ENCODE data around the gene FADS3. TPM values are rescaled to one million over a fixed set of nuclear protein-coding genes. Genes with fewer than 3 reads are reported as not detected.
A peak's percentile ranks its signal among the peaks of the same experiment; 100 is the strongest.

Gene FADS3
- total and polyA plus RNA-seq, 2 donors (not counting 1 experiment from before 2014, with no cell fraction given): 225 to 256 TPM

DNA sequence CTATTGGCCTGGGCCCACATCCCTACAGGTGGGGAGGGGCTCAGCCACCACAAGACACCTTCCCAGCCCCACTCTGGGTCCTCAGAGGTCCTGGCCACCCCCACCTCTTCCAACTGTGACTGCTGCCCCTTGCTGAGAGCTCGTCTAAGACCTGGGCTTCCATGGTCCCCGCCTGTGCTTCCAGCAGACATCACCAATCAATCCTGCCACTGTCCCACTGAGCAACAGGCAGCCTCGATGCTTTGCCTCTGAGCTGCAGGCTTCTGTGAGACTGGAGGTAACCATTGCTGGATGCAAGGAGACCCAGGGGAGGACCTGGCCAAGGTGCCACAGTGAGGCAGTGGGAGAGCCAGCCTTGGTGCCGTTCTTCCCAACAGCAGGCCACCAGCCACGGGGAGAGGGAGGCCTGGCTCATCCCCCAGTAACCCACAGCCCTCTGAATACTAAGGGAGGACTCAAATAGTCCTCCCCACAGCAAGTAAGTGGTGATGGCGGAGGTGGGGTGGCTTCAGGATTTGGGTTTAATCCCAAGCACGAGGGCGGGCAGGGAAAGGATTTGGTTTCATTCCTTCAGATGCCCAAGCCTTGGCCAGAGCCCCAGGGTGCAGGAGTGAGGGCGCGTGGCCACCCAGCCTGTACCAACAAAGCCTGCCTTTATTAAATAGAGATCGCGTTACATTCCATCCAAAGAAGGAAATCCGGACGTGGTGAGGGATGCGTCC, 5.5 kb upstream of the FADS3 start:
- H3K27me3 ChIP-seq (replicated peaks in 1 of 4; ENCODE audit: control extremely low read depth in 1 of 4, control insufficient read depth in 3 of 4, insufficient read depth in 4 of 4, low read length in 3 of 4): no peaks in the 10 kb centered on the region
- no peak overlapping the region for H3K4me2 ChIP-seq (replicated peaks; ENCODE audit: low read depth, low read length, poor library complexity, severe bottlenecking)
- Mint-ChIP-seq H3K4me3 (no peak overlapping the region), H3K9me3 (ENCODE audit: insufficient read depth) (no peaks in the 10 kb centered on the region), H3K27ac (peak overlapping the region; percentile 66), H3K4me1 (peaks cover 40% of the 10 kb centered on the region), H3K27me3 (no peaks in the 10 kb centered on the region)
- WGBS (ENCODE audit: insufficient coverage): 84% methylated on average over 6 of the region's 15 CpGs
- no peak overlapping the region for H3K4me3 ChIP-seq (ENCODE audit: control extremely low read depth in 1 of 5, extremely low read depth in 1 of 5, insufficient read depth in 1 of 5, low read depth in 2 of 5, low read length in 4 of 5)
- peaks cover 29 to 42% of the 10 kb centered on the region in 2 donors for H3K4me1 ChIP-seq (ENCODE audit: control insufficient read depth in 2 of 2, insufficient read depth in 2 of 2, low read length in 2 of 2)
- no peak overlapping the region for H3K27ac ChIP-seq (ENCODE audit: low read length in 2 of 2)
- no peak for ATAC-seq (ENCODE audit: low read depth)
- POLR2A ChIA-PET: interaction anchor here (0.6 to 1.2 kb wide), 2 partner anchors 71 to 219 kb away, joined by 3 to 7 read pairs; partner anchors contain the start of gene FTH1
- no peaks in the 10 kb centered on the region for H3K36me3 ChIP-seq (replicated peaks in 1 of 2; ENCODE audit: control extremely low read depth in 1 of 2, control insufficient read depth in 1 of 2, extremely low read depth in 1 of 2, insufficient read depth in 2 of 2, low read length in 1 of 2)
- no peak for TF ChIP-seq EZH2 (IDR thresholded peaks at IDR 0.05; ENCODE audit: borderline replicate concordance, insufficient read depth, low read depth, low read length, poor library complexity, severe bottlenecking)
- TF ChIP-seq, protein P1, sequence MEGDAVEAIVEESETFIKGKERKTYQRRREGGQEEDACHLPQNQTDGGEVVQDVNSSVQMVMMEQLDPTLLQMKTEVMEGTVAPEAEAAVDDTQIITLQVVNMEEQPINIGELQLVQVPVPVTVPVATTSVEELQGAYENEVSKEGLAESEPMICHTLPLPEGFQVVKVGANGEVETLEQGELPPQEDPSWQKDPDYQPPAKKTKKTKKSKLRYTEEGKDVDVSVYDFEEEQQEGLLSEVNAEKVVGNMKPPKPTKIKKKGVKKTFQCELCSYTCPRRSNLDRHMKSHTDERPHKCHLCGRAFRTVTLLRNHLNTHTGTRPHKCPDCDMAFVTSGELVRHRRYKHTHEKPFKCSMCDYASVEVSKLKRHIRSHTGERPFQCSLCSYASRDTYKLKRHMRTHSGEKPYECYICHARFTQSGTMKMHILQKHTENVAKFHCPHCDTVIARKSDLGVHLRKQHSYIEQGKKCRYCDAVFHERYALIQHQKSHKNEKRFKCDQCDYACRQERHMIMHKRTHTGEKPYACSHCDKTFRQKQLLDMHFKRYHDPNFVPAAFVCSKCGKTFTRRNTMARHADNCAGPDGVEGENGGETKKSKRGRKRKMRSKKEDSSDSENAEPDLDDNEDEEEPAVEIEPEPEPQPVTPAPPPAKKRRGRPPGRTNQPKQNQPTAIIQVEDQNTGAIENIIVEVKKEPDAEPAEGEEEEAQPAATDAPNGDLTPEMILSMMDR (IDR thresholded peaks at IDR 0.05): no peak
- no peaks in the 10 kb centered on the region for H4K20me1 ChIP-seq (ENCODE audit: control insufficient read depth, insufficient read depth, low read length, poor library complexity, severe bottlenecking)
- no peaks in the 10 kb centered on the region for H3K9me3 ChIP-seq (ENCODE audit: control extremely low read depth in 1 of 3, control insufficient read depth in 2 of 3, insufficient read depth in 1 of 3, low read length in 2 of 3)
- CTCF ChIA-PET: interaction anchor here (0.6 to 12.0 kb wide), 14 partner anchors 15 to 653 kb away, joined by 3 to 424 read pairs (median 44); partner anchors contain the start of genes BEST1 and FTH1
- DNase-seq: no peak
- no peaks in the 10 kb centered on the region for H3K79me2 ChIP-seq (ENCODE audit: control insufficient read depth, insufficient read depth, low read length)
- no peak overlapping the region for H2AFZ ChIP-seq (ENCODE audit: insufficient read depth, low read depth, low read length, poor library complexity, severe bottlenecking)
- no peak overlapping the region for H3K9ac ChIP-seq (ENCODE audit: low read length)
- intact Hi-C loops (cut with micrococcal nuclease): no loop called here

DNA sequence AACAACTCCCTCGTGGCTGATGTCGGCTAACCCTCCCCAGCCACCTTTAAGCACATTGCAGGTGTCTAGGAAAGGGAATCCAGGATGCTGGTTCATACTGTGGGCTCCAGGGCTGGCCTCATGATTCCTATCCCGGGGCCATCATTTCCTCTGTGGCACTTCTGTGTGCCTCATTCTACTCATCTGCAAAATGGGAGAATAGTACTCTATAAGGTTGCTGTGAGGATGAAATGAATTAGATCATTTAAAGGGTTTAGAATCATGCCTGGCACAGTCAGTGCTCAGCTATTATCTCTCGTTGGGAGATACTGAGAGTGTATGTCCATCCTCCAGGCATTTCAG, 4.3 kb upstream of the FADS3 start:
- H3K4me3 ChIP-seq (ENCODE audit: control extremely low read depth in 1 of 5, extremely low read depth in 1 of 5, insufficient read depth in 1 of 5, low read depth in 2 of 5, low read length in 4 of 5): no peak overlapping the region
- no peak for ATAC-seq (ENCODE audit: low read depth)
- peaks cover 30 to 47% of the 10 kb centered on the region in 2 donors for H3K4me1 ChIP-seq (ENCODE audit: control insufficient read depth in 2 of 2, insufficient read depth in 2 of 2, low read length in 2 of 2)
- no peaks in the 10 kb centered on the region for H3K27me3 Mint-ChIP-seq
- intact Hi-C loops (cut with micrococcal nuclease): no loop called here
- no peak overlapping the region for H2AFZ ChIP-seq (ENCODE audit: insufficient read depth, low read depth, low read length, poor library complexity, severe bottlenecking)
- 79% methylated on average over 2 of the region's 4 CpGs for WGBS (ENCODE audit: insufficient coverage)
- no peak overlapping the region for H3K4me3 Mint-ChIP-seq
- H4K20me1 ChIP-seq (ENCODE audit: control insufficient read depth, insufficient read depth, low read length, poor library complexity, severe bottlenecking): peaks cover under 1% of the 10 kb centered on the region
- POLR2A ChIA-PET: no interaction called here
- peaks cover 42% of the 10 kb centered on the region for H3K4me1 Mint-ChIP-seq
- H3K4me2 ChIP-seq (replicated peaks; ENCODE audit: low read depth, low read length, poor library complexity, severe bottlenecking): no peak overlapping the region
- H3K27ac ChIP-seq (ENCODE audit: low read length in 2 of 2): no peak overlapping the region
- H3K9ac ChIP-seq (ENCODE audit: low read length): no peak overlapping the region
- no peaks in the 10 kb centered on the region for H3K9me3 Mint-ChIP-seq (ENCODE audit: insufficient read depth)
- no peak for DNase-seq
- no peaks in the 10 kb centered on the region for H3K36me3 ChIP-seq (replicated peaks in 1 of 2; ENCODE audit: control extremely low read depth in 1 of 2, control insufficient read depth in 1 of 2, extremely low read depth in 1 of 2, insufficient read depth in 2 of 2, low read length in 1 of 2)
- TF ChIP-seq, protein P1 (IDR thresholded peaks at IDR 0.05): no peak
- TF ChIP-seq EZH2 (IDR thresholded peaks at IDR 0.05; ENCODE audit: borderline replicate concordance, insufficient read depth, low read depth, low read length, poor library complexity, severe bottlenecking): no peak
- peak overlapping the region; percentile 41 for H3K27ac Mint-ChIP-seq
- H3K9me3 ChIP-seq (ENCODE audit: control extremely low read depth in 1 of 3, control insufficient read depth in 2 of 3, insufficient read depth in 1 of 3, low read length in 2 of 3): no peaks in the 10 kb centered on the region
- H3K27me3 ChIP-seq (replicated peaks in 1 of 4; ENCODE audit: control extremely low read depth in 1 of 4, control insufficient read depth in 3 of 4, insufficient read depth in 4 of 4, low read length in 3 of 4): no peaks in the 10 kb centered on the region
- CTCF ChIA-PET: interaction anchor here (0.8 to 12.0 kb wide), 8 partner anchors 14 to 210 kb away, joined by 3 to 424 read pairs (median 142); partner anchors contain the start of gene BEST1
- peaks cover 2% of the 10 kb centered on the region for H3K79me2 ChIP-seq (ENCODE audit: control insufficient read depth, insufficient read depth, low read length)
